ENCODE data around the gene TCF3.

The TCF3 gene

DNA sequence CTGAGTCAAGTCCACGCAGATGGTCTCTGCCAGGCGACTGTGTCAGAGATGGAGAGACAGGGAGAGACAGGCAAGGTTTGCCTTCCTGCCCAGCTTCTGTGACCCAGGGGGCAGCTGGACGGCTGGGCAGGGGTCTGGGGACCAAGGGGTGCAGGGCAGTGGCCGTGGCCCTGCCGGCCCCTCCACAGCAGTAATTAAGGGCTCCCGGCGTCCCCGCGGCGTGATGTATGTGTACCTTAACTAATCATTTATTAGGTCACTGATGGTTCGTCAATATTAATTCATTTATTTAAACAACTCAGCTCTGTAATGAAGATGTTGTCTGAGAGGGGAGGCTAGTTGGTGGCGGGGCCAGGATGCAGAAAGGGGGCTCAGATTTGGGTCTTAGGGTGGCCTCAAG, 28.6 kb upstream of the TCF3 start:
- Mint-ChIP-seq H3K27ac (no peak overlapping the region), H3K36me3 (ENCODE audit: low read depth) (no peaks in the 10 kb centered on the region), H3K4me3 (no peak overlapping the region), H3K27me3 (ENCODE audit: low read depth, poor library complexity) (peaks cover 93% of the 10 kb centered on the region), H3K4me1 (peaks cover 7% of the 10 kb centered on the region), H3K9me3 (no peaks in the 10 kb centered on the region)
- DNase-seq: no peak
- TF ChIP-seq CTCF (IDR thresholded peaks at IDR 0.05): no peak

DNA sequence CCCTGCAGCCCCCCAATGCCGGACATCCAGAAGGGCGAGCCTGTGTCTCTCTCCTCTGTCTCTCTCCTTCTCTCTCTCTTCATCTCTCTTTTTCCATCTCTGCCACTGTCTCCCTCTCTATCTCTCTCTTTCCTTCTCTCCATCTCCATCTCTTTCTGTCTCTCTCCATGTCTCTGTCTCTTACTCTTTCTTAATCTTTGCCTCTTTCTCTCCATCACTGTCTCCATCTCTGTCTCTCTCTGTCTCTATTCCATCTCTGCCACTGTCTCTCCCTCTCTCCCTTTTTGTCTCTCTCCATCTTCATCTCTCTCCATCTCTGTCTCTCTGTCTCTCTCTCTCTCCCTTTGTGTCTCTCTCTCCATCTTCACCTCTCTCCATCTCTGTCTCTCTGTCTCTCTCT, 25.7 kb upstream of the TCF3 start:
- H3K4me3 Mint-ChIP-seq: no peak overlapping the region
- no peaks in the 10 kb centered on the region for H3K9me3 Mint-ChIP-seq
- peaks cover 21% of the 10 kb centered on the region for H3K4me1 Mint-ChIP-seq
- no peak for TF ChIP-seq CTCF (IDR thresholded peaks at IDR 0.05)
- H3K27me3 Mint-ChIP-seq (ENCODE audit: low read depth, poor library complexity): peaks cover 90% of the 10 kb centered on the region
- H3K27ac Mint-ChIP-seq: no peak overlapping the region
- no peak for DNase-seq
- no peaks in the 10 kb centered on the region for H3K36me3 Mint-ChIP-seq (ENCODE audit: low read depth)

- TF ChIP-seq CTCF (IDR thresholded peaks at IDR 0.05): no peak
- no peaks in the 10 kb centered on the region for H3K36me3 Mint-ChIP-seq (ENCODE audit: low read depth)
- H3K27me3 Mint-ChIP-seq (ENCODE audit: low read depth, poor library complexity): peaks cover 94% of the 10 kb centered on the region
- DNase-seq: no peak
- no peak overlapping the region for H3K4me3 Mint-ChIP-seq
- H3K27ac Mint-ChIP-seq: no peak overlapping the region
- peaks cover 14% of the 10 kb centered on the region for H3K4me1 Mint-ChIP-seq
- no peaks in the 10 kb centered on the region for H3K9me3 Mint-ChIP-seq
Observed at GRCh38 chr19:1676351-1677266, 24.2 kb upstream of the TCF3 start.

GRCh38 chr19:1675633-1676350, 23.4 kb upstream of the TCF3 start:
- Mint-ChIP-seq H3K27me3 (ENCODE audit: low read depth, poor library complexity) (peaks cover 94% of the 10 kb centered on the region), H3K9me3 (no peaks in the 10 kb centered on the region), H3K4me1 (peaks cover 14% of the 10 kb centered on the region), H3K36me3 (ENCODE audit: low read depth) (no peaks in the 10 kb centered on the region), H3K4me3 (no peak overlapping the region), H3K27ac (no peak overlapping the region)
- no peak for TF ChIP-seq CTCF (IDR thresholded peaks at IDR 0.05)
- DNase-seq: peak; percentile 41

DNA sequence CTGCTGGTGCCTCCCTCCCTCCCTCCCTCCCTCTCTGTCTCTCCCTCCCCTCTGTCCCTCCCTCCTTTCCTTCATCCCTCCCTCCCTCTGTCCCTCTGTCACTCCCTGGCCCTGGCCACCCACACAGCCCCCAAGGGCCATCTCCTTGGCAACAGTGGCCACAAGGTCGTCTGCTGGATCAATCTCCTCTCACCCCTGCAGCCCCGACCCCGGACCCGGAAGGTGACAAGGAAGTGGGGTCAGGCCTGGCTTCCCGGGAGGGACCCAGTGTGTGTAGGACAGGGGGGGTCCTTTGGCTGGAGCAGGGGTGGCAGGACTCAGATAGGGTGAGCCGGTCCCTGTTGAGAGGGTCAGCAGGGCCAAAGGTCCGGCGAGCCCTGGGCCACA, 21.9 kb upstream of the TCF3 start:
- peak; percentile 48 for DNase-seq
- TF ChIP-seq CTCF (IDR thresholded peaks at IDR 0.05): no peak
- no peak overlapping the region for H3K4me3 Mint-ChIP-seq
- H3K9me3 Mint-ChIP-seq: no peaks in the 10 kb centered on the region
- H3K4me1 Mint-ChIP-seq: peaks cover 14% of the 10 kb centered on the region
- H3K27me3 Mint-ChIP-seq (ENCODE audit: low read depth, poor library complexity): peaks cover 94% of the 10 kb centered on the region
- H3K27ac Mint-ChIP-seq: no peak overlapping the region
- no peaks in the 10 kb centered on the region for H3K36me3 Mint-ChIP-seq (ENCODE audit: low read depth)
